K562 (cell line): ENCODE measurements around the gene CELA1. TPM values are rescaled to one million over a fixed set of nuclear protein-coding genes. Genes with fewer than 3 reads are reported as not detected.

ENCODE experiments used
- ARID2 ChIP-seq: fragments of 450-650 bp; IDR thresholded peaks from 2 replicates; pipeline ENCODE4 v1.6.1; 2017; ENCODE audit warnings: antibody characterized with exemption, mild to moderate bottlenecking
- DIDO1 ChIP-seq: fragments of 450-650 bp; IDR thresholded peaks from 2 replicates; pipeline ENCODE4 v1.6.1; 2016; ENCODE audit warnings: low read depth, missing biosample characterization, missing genetic modification characterization
- GABPA ChIP-seq: fragments of 200-800 bp; sonication (Bioruptor generic); conservative IDR thresholded peaks from 2 replicates; pipeline ENCODE4 v1.6.1; 2016; ENCODE audit warnings: low read depth, missing genetic modification characterization, missing compliant biosample characterization
- GTF2E2 ChIP-seq: fragments of 200-800 bp; sonication (Bioruptor generic); IDR thresholded peaks from 2 replicates; pipeline ENCODE4 v1.6.1; 2016; ENCODE audit warnings: missing genetic modification characterization, missing compliant biosample characterization
- ILK ChIP-seq: fragments of 450-650 bp; IDR thresholded peaks from 2 replicates; pipeline ENCODE4 v1.6.1; 2016; ENCODE audit warnings: missing genetic modification characterization, low read depth, mild to moderate bottlenecking, missing compliant biosample characterization, moderate library complexity, borderline replicate concordance
- PCBP2 ChIP-seq: fragments of 200-400 bp; formaldehyde crosslinking; IDR thresholded peaks from 2 replicates; pipeline ENCODE4 v1.6.1; 2018; ENCODE audit warnings: low read length, low read depth, mild to moderate bottlenecking, moderate library complexity; ENCODE audit not compliant: poor library complexity, severe bottlenecking
- RCOR1 ChIP-seq, 2 experiments: IDR thresholded peaks; 2 replicates each; pipeline ENCODE4 v1.6.1; 2012; ENCODE audit warnings: low read depth in 2 of 2, low read length in 2 of 2, borderline replicate concordance in 1 of 2, improper control_type of control experiment in 1 of 2
- SPI1 ChIP-seq: IDR thresholded peaks from 2 replicates; pipeline ENCODE4 v1.6.1; 2011; ENCODE audit warnings: low read depth, low read length, control low read depth, borderline replicate concordance
- STAG1 ChIP-seq: sonication (generic); formaldehyde crosslinking; IDR thresholded peaks from 2 replicates; pipeline ENCODE4 v1.5.0; 2020; ENCODE audit warnings: missing genetic modification reagents, borderline replicate concordance
- XRCC5 ChIP-seq: fragments of 200-400 bp; formaldehyde crosslinking; IDR thresholded peaks from 2 replicates; pipeline ENCODE4 v1.6.1; 2017; ENCODE audit warnings: low read depth, mild to moderate bottlenecking, low read length
- ZFPM2 ChIP-seq: fragments of 250-450 bp; sonication (Bioruptor Pico); IDR thresholded peaks from 2 replicates; pipeline ENCODE4 v1.5.1; 2022; ENCODE audit warnings: mild to moderate bottlenecking
- ZNF175 ChIP-seq: fragments of 200-800 bp; sonication (Bioruptor generic); IDR thresholded peaks from 2 replicates; pipeline ENCODE4 v1.6.1; 2016; ENCODE audit warnings: low read depth, mild to moderate bottlenecking, missing genetic modification characterization, missing compliant biosample characterization
- polyA plus RNA-seq, 8 experiments: library from polyadenylated mRNA; depleted of rRNA in 4 of 8; stranded (reverse) in 5 of 8; unstranded in 3 of 8; fragments of >200 nt; fragmentation: Nextera tagmentation in 2 of 8; fragmentation: Illumina TruSeq in 1 of 8; extraction: Ambion mirVana in 2 of 8; extraction: Trizol in 1 of 8; gene quantifications; 2 replicates each; pipeline versions ENCODE4 v1.2.1 to v1.2.3, GENCODE V29; 2011 to 2014; ENCODE audit warnings: inconsistent platforms in 1 of 8, missing spikeins in 1 of 8
- total RNA-seq, 7 experiments: library from RNA; depleted of rRNA in 6 of 7; stranded (reverse); fragments of >200 nt in 6 of 7; fragmentation: Illumina TruSeq in 2 of 7; extraction: Trizol in 2 of 7; gene quantifications; 2 replicates each; pipeline versions ENCODE4 v1.2.1 to v1.2.3, GENCODE V29; 2011 to 2021; ENCODE audit warnings: low replicate concordance in 1 of 7
- TF ChIP-seq, protein P1 (sequence below): fragments of 250-450 bp; sonication (Bioruptor Pico); IDR thresholded peaks from 2 replicates; pipeline ENCODE4 v1.8.0; 2022; ENCODE audit warnings: inconsistent platforms, mild to moderate bottlenecking, moderate library complexity, borderline replicate concordance
- TF ChIP-seq, protein P2 (sequence below): fragments of 450-650 bp; IDR thresholded peaks from 2 replicates; pipeline ENCODE4 v1.6.1; 2016; ENCODE audit warnings: borderline replicate concordance
- TF ChIP-seq, protein P3 (sequence below): fragments of 450-650 bp; formaldehyde crosslinking; IDR thresholded peaks from 2 replicates; pipeline ENCODE4 v1.4.0; 2022; ENCODE audit warnings: missing genetic modification characterization
- TF ChIP-seq, protein P4 (sequence below): fragments of 450-650 bp; conservative IDR thresholded peaks from 2 replicates; pipeline ENCODE4 v1.6.1; 2016; ENCODE audit warnings: missing genetic modification characterization, low read depth, mild to moderate bottlenecking, missing compliant biosample characterization, moderate library complexity
- TF ChIP-seq, protein P5 (sequence below): sonication (generic); formaldehyde crosslinking; IDR thresholded peaks from 2 replicates; pipeline ENCODE4 v1.8.0; 2022; ENCODE audit warnings: mild to moderate bottlenecking, missing genetic modification reagents

The CELA1 gene
- total and polyA plus RNA-seq, 9 of the 15 experiments (the other 6 are each of a cell fraction or from before 2014, with no cell fraction given) = 0.06 to 0.27 (median 0.22) TPM; not detected in 6

DNA sequence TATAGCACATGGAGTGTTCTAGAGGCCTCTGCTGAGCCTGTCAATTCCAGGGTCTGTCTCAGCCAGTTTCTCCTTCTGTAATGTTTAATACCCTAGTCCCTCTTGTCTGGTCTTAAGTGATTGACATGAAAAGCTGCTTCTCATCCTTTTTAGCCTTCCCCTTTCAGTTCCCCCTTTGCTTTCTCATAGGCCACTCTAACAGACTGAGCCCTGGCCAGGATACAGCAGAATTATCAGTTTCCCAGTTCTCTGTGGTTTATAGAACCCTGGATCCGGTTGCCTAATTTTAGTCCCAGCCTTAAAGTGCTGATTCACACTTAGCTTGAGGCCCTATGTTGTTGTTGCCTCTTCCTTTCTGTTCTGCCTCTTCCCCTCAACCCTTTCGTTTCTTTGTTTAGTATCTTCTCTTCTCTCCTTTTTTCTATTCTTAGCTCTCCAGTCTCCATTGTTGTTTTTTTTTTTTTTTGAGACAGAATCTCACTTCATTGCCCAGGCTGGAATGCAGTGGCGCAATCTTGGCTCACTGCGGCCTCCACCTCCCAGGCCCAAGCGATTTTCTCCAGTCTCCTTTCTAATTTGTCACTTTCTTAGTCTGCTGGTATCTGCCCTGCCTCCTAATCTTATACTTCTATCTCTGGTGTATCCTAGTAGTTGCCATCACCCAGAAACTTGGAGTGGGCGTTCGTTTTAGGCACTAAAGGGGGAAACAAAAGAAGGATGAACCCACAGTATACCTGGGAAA, 19.6 kb downstream of the CELA1 start (continued):
- TF ChIP-seq, protein P1, sequence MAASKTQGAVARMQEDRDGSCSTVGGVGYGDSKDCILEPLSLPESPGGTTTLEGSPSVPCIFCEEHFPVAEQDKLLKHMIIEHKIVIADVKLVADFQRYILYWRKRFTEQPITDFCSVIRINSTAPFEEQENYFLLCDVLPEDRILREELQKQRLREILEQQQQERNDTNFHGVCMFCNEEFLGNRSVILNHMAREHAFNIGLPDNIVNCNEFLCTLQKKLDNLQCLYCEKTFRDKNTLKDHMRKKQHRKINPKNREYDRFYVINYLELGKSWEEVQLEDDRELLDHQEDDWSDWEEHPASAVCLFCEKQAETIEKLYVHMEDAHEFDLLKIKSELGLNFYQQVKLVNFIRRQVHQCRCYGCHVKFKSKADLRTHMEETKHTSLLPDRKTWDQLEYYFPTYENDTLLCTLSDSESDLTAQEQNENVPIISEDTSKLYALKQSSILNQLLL = no peak
- TF ChIP-seq ZFPM2 (no peak), RCOR1 (IDR thresholded peaks at IDR 0.05; ENCODE audit: borderline replicate concordance in 1 of 2, low read depth in 2 of 2, low read length in 2 of 2) (peak in 1 of 2 experiments; percentile 44; a peak in 1 of 4 replicates), SPI1 (peak; percentile 69; the same call in 1 of the 2 replicates), DIDO1 (tag) (peak; percentile 16; the same call in 1 of the 2 replicates), GTF2E2 (peak; percentile 86), ILK (peak; percentile 46; the same call in 1 of the 2 replicates), ZNF175 (peak; percentile 76), XRCC5 (no peak), GABPA (tag) (peak; percentile 37; the same call in 1 of the 2 replicates), STAG1 (CRISPR knock-in tag) (no peak), ARID2 (peak; percentile 58; the same call in 1 of the 2 replicates), PCBP2 (no peak)
- TF ChIP-seq, protein P2, sequence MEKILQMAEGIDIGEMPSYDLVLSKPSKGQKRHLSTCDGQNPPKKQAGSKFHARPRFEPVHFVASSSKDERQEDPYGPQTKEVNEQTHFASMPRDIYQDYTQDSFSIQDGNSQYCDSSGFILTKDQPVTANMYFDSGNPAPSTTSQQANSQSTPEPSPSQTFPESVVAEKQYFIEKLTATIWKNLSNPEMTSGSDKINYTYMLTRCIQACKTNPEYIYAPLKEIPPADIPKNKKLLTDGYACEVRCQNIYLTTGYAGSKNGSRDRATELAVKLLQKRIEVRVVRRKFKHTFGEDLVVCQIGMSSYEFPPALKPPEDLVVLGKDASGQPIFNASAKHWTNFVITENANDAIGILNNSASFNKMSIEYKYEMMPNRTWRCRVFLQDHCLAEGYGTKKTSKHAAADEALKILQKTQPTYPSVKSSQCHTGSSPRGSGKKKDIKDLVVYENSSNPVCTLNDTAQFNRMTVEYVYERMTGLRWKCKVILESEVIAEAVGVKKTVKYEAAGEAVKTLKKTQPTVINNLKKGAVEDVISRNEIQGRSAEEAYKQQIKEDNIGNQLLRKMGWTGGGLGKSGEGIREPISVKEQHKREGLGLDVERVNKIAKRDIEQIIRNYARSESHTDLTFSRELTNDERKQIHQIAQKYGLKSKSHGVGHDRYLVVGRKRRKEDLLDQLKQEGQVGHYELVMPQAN = peak; percentile 52; the same call in 1 of the 2 replicates
- TF ChIP-seq, protein P3, sequence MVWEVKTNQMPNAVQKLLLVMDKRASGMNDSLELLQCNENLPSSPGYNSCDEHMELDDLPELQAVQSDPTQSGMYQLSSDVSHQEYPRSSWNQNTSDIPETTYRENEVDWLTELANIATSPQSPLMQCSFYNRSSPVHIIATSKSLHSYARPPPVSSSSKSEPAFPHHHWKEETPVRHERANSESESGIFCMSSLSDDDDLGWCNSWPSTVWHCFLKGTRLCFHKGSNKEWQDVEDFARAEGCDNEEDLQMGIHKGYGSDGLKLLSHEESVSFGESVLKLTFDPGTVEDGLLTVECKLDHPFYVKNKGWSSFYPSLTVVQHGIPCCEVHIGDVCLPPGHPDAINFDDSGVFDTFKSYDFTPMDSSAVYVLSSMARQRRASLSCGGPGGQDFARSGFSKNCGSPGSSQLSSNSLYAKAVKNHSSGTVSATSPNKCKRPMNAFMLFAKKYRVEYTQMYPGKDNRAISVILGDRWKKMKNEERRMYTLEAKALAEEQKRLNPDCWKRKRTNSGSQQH = no peak
- TF ChIP-seq, protein P4, sequence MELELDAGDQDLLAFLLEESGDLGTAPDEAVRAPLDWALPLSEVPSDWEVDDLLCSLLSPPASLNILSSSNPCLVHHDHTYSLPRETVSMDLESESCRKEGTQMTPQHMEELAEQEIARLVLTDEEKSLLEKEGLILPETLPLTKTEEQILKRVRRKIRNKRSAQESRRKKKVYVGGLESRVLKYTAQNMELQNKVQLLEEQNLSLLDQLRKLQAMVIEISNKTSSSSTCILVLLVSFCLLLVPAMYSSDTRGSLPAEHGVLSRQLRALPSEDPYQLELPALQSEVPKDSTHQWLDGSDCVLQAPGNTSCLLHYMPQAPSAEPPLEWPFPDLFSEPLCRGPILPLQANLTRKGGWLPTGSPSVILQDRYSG = peak; percentile 57; the same call in 1 of the 2 replicates
- TF ChIP-seq, protein P5, sequence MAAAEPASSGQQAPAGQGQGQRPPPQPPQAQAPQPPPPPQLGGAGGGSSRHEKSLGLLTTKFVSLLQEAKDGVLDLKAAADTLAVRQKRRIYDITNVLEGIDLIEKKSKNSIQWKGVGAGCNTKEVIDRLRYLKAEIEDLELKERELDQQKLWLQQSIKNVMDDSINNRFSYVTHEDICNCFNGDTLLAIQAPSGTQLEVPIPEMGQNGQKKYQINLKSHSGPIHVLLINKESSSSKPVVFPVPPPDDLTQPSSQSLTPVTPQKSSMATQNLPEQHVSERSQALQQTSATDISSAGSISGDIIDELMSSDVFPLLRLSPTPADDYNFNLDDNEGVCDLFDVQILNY (CRISPR knock-in tag) = no peak
